Mesendoderm (in vitro differentiated cells): ENCODE measurements around the gene TSHZ2.

Source experiments
- DNase-seq: peaks from one replicate; pipeline ENCODE4 v3.0.0; 2013
- H2AK5ac ChIP-seq: 2 replicates; pipeline ENCODE4 v1.6.1; 2013; ENCODE audit warnings: low read length, inconsistent platforms
- H2BK120ac ChIP-seq: 2 replicates; pipeline ENCODE4 v1.6.1; 2013; ENCODE audit warnings: low read depth, mild to moderate bottlenecking, low read length, moderate library complexity, mixed read lengths
- H2BK15ac ChIP-seq: replicated peaks from 2 replicates; pipeline ENCODE4 v1.6.1; 2013; ENCODE audit warnings: low read depth, mild to moderate bottlenecking, moderate library complexity
- H2BK5ac ChIP-seq: 2 replicates; pipeline ENCODE4 v1.6.1; 2013; ENCODE audit warnings: low read length, inconsistent platforms
- H3K18ac ChIP-seq: 2 replicates; pipeline ENCODE4 v1.6.1; 2013; ENCODE audit warnings: mild to moderate bottlenecking, low read length, mixed read lengths
- H3K23ac ChIP-seq: one replicate; pipeline ENCODE4 v1.6.1; 2013; ENCODE audit warnings: low read length
- H3K27ac ChIP-seq: 2 replicates; pipeline ENCODE4 v1.5.1; 2013; ENCODE audit warnings: low read depth, mild to moderate bottlenecking, inconsistent platforms, low read length, moderate library complexity
- H3K27me3 ChIP-seq: 2 replicates; pipeline ENCODE4 v1.6.1; 2013; ENCODE audit warnings: low read length, control low read depth, mild to moderate bottlenecking, inconsistent platforms; ENCODE audit not compliant: insufficient read depth, poor library complexity
- H3K36me3 ChIP-seq: 2 replicates; pipeline ENCODE4 v1.6.1; 2013; ENCODE audit warnings: low read length, inconsistent platforms; ENCODE audit not compliant: control insufficient read depth, insufficient read depth
- H3K4ac ChIP-seq: one replicate; pipeline ENCODE4 v1.6.1; 2013; ENCODE audit warnings: low read depth, mild to moderate bottlenecking, low read length, moderate library complexity
- H3K4me1 ChIP-seq: 2 replicates; pipeline ENCODE4 v1.6.1; 2013; ENCODE audit warnings: low read depth, low read length, inconsistent platforms; ENCODE audit not compliant: control insufficient read depth
- H3K4me2 ChIP-seq: 2 replicates; pipeline ENCODE4 v1.6.1; 2013; ENCODE audit warnings: low read length
- H3K4me3 ChIP-seq: 2 replicates; pipeline ENCODE4 v1.5.1; 2013; ENCODE audit warnings: mild to moderate bottlenecking, low read length
- H3K56ac ChIP-seq: one replicate; pipeline ENCODE4 v1.6.1; 2013; ENCODE audit warnings: low read length
- H3K79me1 ChIP-seq: 2 replicates; pipeline ENCODE4 v1.6.1; 2013; ENCODE audit warnings: low read length, inconsistent platforms
- H3K79me2 ChIP-seq: 2 replicates; pipeline ENCODE4 v1.6.1; 2013; ENCODE audit warnings: mild to moderate bottlenecking, low read length; ENCODE audit not compliant: control insufficient read depth, insufficient read depth
- H3K9ac ChIP-seq: 2 replicates; pipeline ENCODE4 v1.6.1; 2013; ENCODE audit warnings: low read length, inconsistent platforms
- H4K5ac ChIP-seq: one replicate; pipeline ENCODE4 v1.6.1; 2013; ENCODE audit warnings: low read length
- H4K8ac ChIP-seq: one replicate; pipeline ENCODE4 v1.6.1; 2013; ENCODE audit warnings: low read depth, mild to moderate bottlenecking, control low read depth, low read length, moderate library complexity
- WGBS: extraction: QIAGEN DNeasy Blood & Tissue Kit; methylation state at CpG from one replicate; pipeline ENCODE4 v1.1.7; 2013; ENCODE audit warnings: low lambda C conversion rate, missing lambda C conversion rate; ENCODE audit not compliant: insufficient coverage; ENCODE audit errors: extremely low coverage; 5-methylcytosine and 5-hydroxymethylcytosine counted together

Gene TSHZ2

GRCh38 chr20:53439046-53439445, 466.9 kb downstream of the TSHZ2 start:
- Histone ChIP-seq H3K79me1 (no peaks in the 10 kb centered on the region), H3K79me2 (no peaks in the 10 kb centered on the region), H3K27ac (no peak overlapping the region), H4K8ac (no peak overlapping the region), H2BK15ac (no peak overlapping the region), H3K23ac (no peak overlapping the region), H2AK5ac (no peak overlapping the region), H4K5ac (no peak overlapping the region), H3K56ac (no peak overlapping the region), H3K4me2 (no peak overlapping the region), H3K4ac (no peak overlapping the region), H2BK5ac (no peak overlapping the region), H3K4me1 (no peaks in the 10 kb centered on the region), H3K18ac (no peak overlapping the region), H3K9ac (no peak overlapping the region), H3K27me3 (no peaks in the 10 kb centered on the region), H2BK120ac (no peak overlapping the region), H3K36me3 (no peaks in the 10 kb centered on the region), H3K4me3 (no peak overlapping the region)
- DNase-seq, result no peak
- WGBS, result no CpG with 5 or more reads among the region's 1 CpG

DNA sequence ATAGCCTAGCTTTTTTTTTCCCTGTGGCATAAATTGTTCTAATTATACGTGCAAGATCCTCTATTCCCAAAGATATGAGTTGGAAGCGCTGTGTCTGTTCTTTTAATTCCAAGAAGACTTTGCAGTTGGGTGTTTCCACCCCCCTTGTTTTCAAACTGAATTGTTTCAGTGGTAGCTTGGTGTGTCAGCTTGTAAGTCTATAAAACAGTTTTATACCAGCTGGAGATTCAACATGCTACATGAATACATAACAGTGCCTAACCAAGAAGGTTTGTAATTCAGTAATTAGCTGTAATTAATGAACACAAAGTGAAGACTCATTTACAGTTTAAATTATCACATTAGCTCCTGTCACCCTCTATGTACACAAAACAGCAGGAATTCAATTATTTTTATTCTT, 467.5 kb downstream of the TSHZ2 start:
- Histone ChIP-seq H3K23ac (no peak overlapping the region), H3K4me3 (no peak overlapping the region), H3K4me2 (no peak overlapping the region), H3K4me1 (no peaks in the 10 kb centered on the region), H3K27ac (no peak overlapping the region), H3K9ac (no peak overlapping the region), H2BK5ac (no peak overlapping the region), H2AK5ac (no peak overlapping the region), H3K56ac (no peak overlapping the region), H3K4ac (no peak overlapping the region), H4K8ac (no peak overlapping the region), H3K27me3 (no peaks in the 10 kb centered on the region), H2BK120ac (no peak overlapping the region), H3K79me1 (no peaks in the 10 kb centered on the region), H3K36me3 (no peaks in the 10 kb centered on the region), H3K79me2 (no peaks in the 10 kb centered on the region), H4K5ac (no peak overlapping the region), H3K18ac (no peak overlapping the region), H2BK15ac (no peak overlapping the region)
- no peak for DNase-seq
- WGBS, result no CpG with 5 or more reads among the region's 2 CpGs

DNA sequence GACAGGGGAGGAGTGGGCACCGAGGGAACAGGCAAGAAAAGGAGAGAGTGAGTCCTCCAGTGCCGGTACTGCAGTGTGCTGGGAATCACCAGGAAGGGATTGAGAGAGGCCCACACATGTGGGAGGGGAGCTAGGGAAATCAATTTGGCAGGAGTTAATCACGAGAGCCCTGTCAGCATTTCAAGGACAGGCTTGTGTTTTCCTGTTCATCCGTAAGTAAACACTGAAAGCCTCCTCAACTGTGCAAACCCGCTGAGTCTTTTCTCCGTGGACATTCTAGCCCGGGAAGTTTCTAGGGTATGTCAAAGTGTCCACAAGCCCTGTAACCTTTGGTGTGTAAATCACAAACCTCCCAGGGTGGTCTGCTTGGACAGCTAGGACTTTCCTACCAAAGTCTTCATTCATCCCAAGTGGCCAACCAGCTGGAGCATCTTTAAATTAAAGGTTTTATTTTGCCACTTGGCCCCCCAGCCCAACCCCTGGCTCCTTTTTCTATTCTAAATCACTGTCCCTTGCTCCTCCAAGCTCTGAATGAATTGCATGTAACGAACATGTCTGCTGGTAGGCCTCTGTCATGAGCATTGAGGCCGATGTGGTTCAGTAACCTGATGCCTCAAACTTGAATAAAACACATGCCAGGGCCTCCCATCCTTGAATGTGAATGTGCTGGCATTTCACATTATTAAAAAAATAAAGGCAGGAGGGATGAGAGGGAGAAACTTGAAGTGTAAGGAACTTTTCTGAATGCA, 472.4 kb downstream of the TSHZ2 start:
- no peak overlapping the region for H3K4me3 ChIP-seq
- H4K8ac ChIP-seq, result no peak overlapping the region
- no peak overlapping the region for H2AK5ac ChIP-seq
- H4K5ac ChIP-seq, result no peak overlapping the region
- H3K27me3 ChIP-seq, result no peaks in the 10 kb centered on the region
- H3K56ac ChIP-seq, result no peak overlapping the region
- no peak overlapping the region for H2BK5ac ChIP-seq
- no peak overlapping the region for H3K27ac ChIP-seq
- no peak overlapping the region for H3K18ac ChIP-seq
- H3K4ac ChIP-seq, result no peak overlapping the region
- no peak overlapping the region for H3K9ac ChIP-seq
- no peak overlapping the region for H3K23ac ChIP-seq
- no peak overlapping the region for H2BK15ac ChIP-seq
- no peaks in the 10 kb centered on the region for H3K36me3 ChIP-seq
- H2BK120ac ChIP-seq, result no peak overlapping the region
- H3K4me1 ChIP-seq, result no peaks in the 10 kb centered on the region
- DNase-seq, result no peak
- H3K79me2 ChIP-seq, result no peaks in the 10 kb centered on the region
- no CpG with 5 or more reads among the region's 9 CpGs for WGBS
- H3K79me1 ChIP-seq, result no peaks in the 10 kb centered on the region
- H3K4me2 ChIP-seq, result no peak overlapping the region

GRCh38 chr20:53445321-53445731, 473.2 kb downstream of the TSHZ2 start:
- Histone ChIP-seq H3K56ac (no peak overlapping the region), H3K27me3 (no peaks in the 10 kb centered on the region), H2BK5ac (no peak overlapping the region), H3K4me2 (no peak overlapping the region), H2BK15ac (no peak overlapping the region), H2BK120ac (no peak overlapping the region), H2AK5ac (no peak overlapping the region), H4K8ac (no peak overlapping the region), H3K4me1 (no peaks in the 10 kb centered on the region), H4K5ac (no peak overlapping the region), H3K4ac (no peak overlapping the region), H3K23ac (no peak overlapping the region), H3K79me2 (no peaks in the 10 kb centered on the region), H3K9ac (no peak overlapping the region), H3K18ac (no peak overlapping the region), H3K36me3 (no peaks in the 10 kb centered on the region), H3K79me1 (no peaks in the 10 kb centered on the region), H3K27ac (no peak overlapping the region), H3K4me3 (no peak overlapping the region)
- no peak for DNase-seq
- WGBS, result no CpG with 5 or more reads among the region's 6 CpGs

DNA sequence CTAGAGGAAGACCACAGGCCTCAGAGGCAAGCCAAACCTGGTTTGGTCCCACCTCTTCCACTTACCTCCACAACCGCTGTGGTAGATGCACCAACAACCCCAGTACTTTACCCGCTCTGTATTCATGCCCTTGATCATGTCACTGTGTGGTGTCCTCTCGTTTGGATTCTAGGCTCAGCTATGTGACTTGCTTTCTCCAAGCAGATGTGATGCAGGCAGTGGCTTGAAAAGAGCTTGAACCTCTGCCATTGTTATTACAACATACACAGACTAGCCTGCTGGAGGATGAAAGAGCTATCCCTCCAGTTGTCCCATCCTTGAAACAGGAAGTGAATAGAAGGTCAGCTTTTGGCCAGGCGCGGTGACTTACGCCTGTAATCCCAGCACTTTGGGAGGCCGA, 473.8 kb downstream of the TSHZ2 start:
- H3K27me3 ChIP-seq, result no peaks in the 10 kb centered on the region
- no peaks in the 10 kb centered on the region for H3K79me2 ChIP-seq
- H3K27ac ChIP-seq, result no peak overlapping the region
- H3K4me3 ChIP-seq, result no peak overlapping the region
- no peak overlapping the region for H4K5ac ChIP-seq
- no peak overlapping the region for H2BK120ac ChIP-seq
- H2BK15ac ChIP-seq, result no peak overlapping the region
- no peak overlapping the region for H2BK5ac ChIP-seq
- no CpG with 5 or more reads among the region's 7 CpGs for WGBS
- no peaks in the 10 kb centered on the region for H3K79me1 ChIP-seq
- no peak overlapping the region for H3K18ac ChIP-seq
- no peak overlapping the region for H3K23ac ChIP-seq
- DNase-seq, result no peak
- no peaks in the 10 kb centered on the region for H3K36me3 ChIP-seq
- no peaks in the 10 kb centered on the region for H3K4me1 ChIP-seq
- no peak overlapping the region for H3K9ac ChIP-seq
- H3K4me2 ChIP-seq, result no peak overlapping the region
- no peak overlapping the region for H2AK5ac ChIP-seq
- H3K56ac ChIP-seq, result no peak overlapping the region
- no peak overlapping the region for H4K8ac ChIP-seq
- no peak overlapping the region for H3K4ac ChIP-seq

DNA sequence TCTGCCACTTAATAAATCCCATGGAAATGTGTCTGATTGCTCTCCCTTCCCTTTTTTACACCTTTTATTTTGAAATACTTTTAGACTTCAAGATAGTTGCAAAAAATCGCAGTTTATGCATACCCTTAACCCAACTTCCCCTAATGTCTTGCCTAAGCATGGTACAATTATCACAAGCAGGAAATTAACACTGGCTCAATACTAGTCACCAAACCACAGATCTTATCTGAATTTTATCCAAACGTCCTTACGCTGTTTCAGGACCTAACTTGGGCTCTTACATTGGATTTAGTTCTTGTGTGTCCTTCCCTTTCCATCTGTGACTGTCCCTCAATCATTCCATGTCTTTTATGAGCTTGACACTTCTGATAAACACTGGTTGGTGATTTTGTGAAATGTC, 475.2 kb downstream of the TSHZ2 start:
- Histone ChIP-seq H3K4me2 (no peak overlapping the region), H3K9ac (no peak overlapping the region), H3K36me3 (no peaks in the 10 kb centered on the region), H3K27ac (no peak overlapping the region), H3K79me2 (no peaks in the 10 kb centered on the region), H2BK15ac (no peak overlapping the region), H3K23ac (no peak overlapping the region), H3K56ac (no peak overlapping the region), H3K27me3 (no peaks in the 10 kb centered on the region), H2BK120ac (no peak overlapping the region), H3K4me3 (no peak overlapping the region), H4K5ac (no peak overlapping the region), H2BK5ac (no peak overlapping the region), H3K4me1 (no peaks in the 10 kb centered on the region), H4K8ac (no peak overlapping the region), H3K79me1 (no peaks in the 10 kb centered on the region), H3K4ac (no peak overlapping the region), H3K18ac (no peak overlapping the region), H2AK5ac (no peak overlapping the region)
- no peak for DNase-seq
- no CpG with 5 or more reads among the region's 3 CpGs for whole genome bisulfite sequencing
